Kidney (tissue), 14 donors: Measurements from ENCODE around the gene RNF180. TPM values are rescaled to one million over a fixed set of nuclear protein-coding genes. Genes with fewer than 3 reads are reported as not detected.

Source experiments
- DNase-seq, 5 donors: peaks; one replicate each; pipeline ENCODE4 v3.0.0-alpha.2; 2013 to 2020
- FAIRE-seq: peaks from 2 replicates; lab custom pipeline; 2012; peaks lifted over from hg19 to GRCh38; lab: Jason Lieb, UNC
- H3K27ac ChIP-seq, 2 donors: one replicate each; pipeline ENCODE4 v1.7.0; 2013; ENCODE audit warnings: low read depth in 2 of 2, low read length in 2 of 2, inconsistent platforms in 1 of 2
- H3K27me3 ChIP-seq: one replicate; pipeline ENCODE4 v1.7.1; 2013; ENCODE audit warnings: low read length, inconsistent platforms; ENCODE audit not compliant: control insufficient read depth, insufficient read depth
- H3K36me3 ChIP-seq, 3 donors: one replicate each; pipeline versions ENCODE4 v1.7.0 to v1.7.1; 2013; ENCODE audit warnings: low read length in 3 of 3, control low read depth in 1 of 3, inconsistent platforms in 1 of 3; ENCODE audit not compliant: insufficient read depth in 3 of 3, control insufficient read depth in 2 of 3
- H3K4me1 ChIP-seq, 3 donors: one replicate each; pipeline versions ENCODE4 v1.7.0 to v1.7.1; 2013; ENCODE audit warnings: low read length in 3 of 3, inconsistent platforms in 1 of 3, low read depth in 1 of 3; ENCODE audit not compliant: control insufficient read depth in 2 of 3, insufficient read depth in 2 of 3
- H3K4me3 ChIP-seq, 3 donors: one replicate each; pipeline versions ENCODE4 v1.7.0 to v1.8.1; 2013; ENCODE audit warnings: low read length in 3 of 3, control low read depth in 1 of 3, inconsistent platforms in 1 of 3
- H3K9ac ChIP-seq, 3 donors: one replicate each; pipeline versions ENCODE4 v1.7.0 to v1.7.1; 2013; ENCODE audit warnings: low read length in 3 of 3, control low read depth in 1 of 3, inconsistent platforms in 1 of 3
- H3K9me3 ChIP-seq, 3 donors: one replicate each; pipeline versions ENCODE4 v1.7.0 to v1.7.1; 2013; ENCODE audit warnings: low read length in 3 of 3, control low read depth in 1 of 3, inconsistent platforms in 1 of 3; ENCODE audit not compliant: control insufficient read depth in 2 of 3, insufficient read depth in 1 of 3
- CTCF ChIP-seq: IDR thresholded peaks from 3 replicates; pipeline ENCODE4 v1.5.1; 2012; ENCODE audit warnings: mild to moderate bottlenecking, moderate library complexity, borderline replicate concordance; ENCODE audit not compliant: insufficient read depth; ENCODE audit errors: extremely low read depth
- intact Hi-C: fragments of 100-400 bp; cut with DNase I; formaldehyde crosslinking; loops from one replicate; pipeline ENCODE4 v1.11.1; 2022
- polyA plus RNA-seq: library from polyadenylated mRNA; stranded (reverse); fragments of 350-450 nt; fragmentation: Illumina TruSeq; extraction: RNeasy Lipid Tissue Mini Kit (QIAGEN cat#74804); gene quantifications from one replicate; pipeline ENCODE4 v1.2.3, GENCODE V29; 2014; ENCODE audit warnings: low read depth, low replicate concordance; ENCODE audit not compliant: insufficient read depth
- total RNA-seq: library from RNA; stranded (reverse); fragmentation: NEBNext Ultra II Directional; extraction: Animal tissue kit (Norgen Biotek cat#: 25700); gene quantifications from one replicate; pipeline ENCODE4 v1.2.1, GENCODE V29; 2021
- donor health status: control.
- donor health status: control.
- donor health status: control.
- donor health status: control.
- donor health status: control.
- donor health status: DM: yes; HTN: yes; CAD: no.
- donor health status: Normal renal cell carcinoma (clear cell type).

The RNF180 gene
- total and polyA plus RNA-seq, 2 donors from 2014 or later: 3.8 to 23.0 TPM

GRCh38 chr5:64140018-64140417, 25.6 kb upstream of the RNF180 start:
- Histone ChIP-seq H3K36me3 (no peaks in the 10 kb centered on the region), H3K27ac (no peak overlapping the region), H3K4me1 (no peaks in the 10 kb centered on the region), H3K9me3 (no peaks in the 10 kb centered on the region), H3K27me3 (no peaks in the 10 kb centered on the region), H3K4me3 (no peak overlapping the region), H3K9ac (no peak overlapping the region)
- peak; percentile 21 for FAIRE-seq
- TF ChIP-seq CTCF: no peak
- intact Hi-C loops: loop anchor here (10.0 kb wide), 2 partner anchors 65 to 475 kb away; no protein-coding TSS in a partner anchor
- no peak for DNase-seq

GRCh38 chr5:64144425-64145215, 21.0 kb upstream of the RNF180 start:
- H3K36me3 ChIP-seq: no peaks in the 10 kb centered on the region
- H3K4me3 ChIP-seq: no peak overlapping the region
- intact Hi-C loops: loop anchor here (10.0 kb wide), 2 partner anchors 60 to 470 kb away; no protein-coding TSS in a partner anchor
- no peak overlapping the region for H3K9ac ChIP-seq
- no peaks in the 10 kb centered on the region for H3K27me3 ChIP-seq
- no peaks in the 10 kb centered on the region for H3K9me3 ChIP-seq
- no peak overlapping the region for H3K27ac ChIP-seq
- no peak for TF ChIP-seq CTCF
- no peak for DNase-seq
- no peak for FAIRE-seq
- H3K4me1 ChIP-seq: no peaks in the 10 kb centered on the region

- intact Hi-C loops: loop anchor here (10.0 kb wide), 2 partner anchors 59 to 469 kb away; no protein-coding TSS in a partner anchor
- no peak overlapping the region for H3K9ac ChIP-seq
- DNase-seq: peak in 1 of 5 donors; percentile 11
- no peaks in the 10 kb centered on the region for H3K4me1 ChIP-seq
- no peak for FAIRE-seq
- no peak overlapping the region for H3K27ac ChIP-seq
- H3K4me3 ChIP-seq: no peak overlapping the region
- H3K27me3 ChIP-seq: no peaks in the 10 kb centered on the region
- TF ChIP-seq CTCF: no peak
- no peaks in the 10 kb centered on the region for H3K9me3 ChIP-seq
- H3K36me3 ChIP-seq: no peaks in the 10 kb centered on the region
Observed at GRCh38 chr5:64145216-64145895, 20.3 kb upstream of the RNF180 start.
